Peyer's patch (tissue), 4 donors: ENCODE measurements around the gene MAP1A. TPM values are rescaled to one million over a fixed set of nuclear protein-coding genes. Genes with fewer than 3 reads are reported as not detected.

Experiments
- DNase-seq, 3 donors: peaks; one replicate each; pipeline ENCODE4 v3.0.0-alpha.2; 2017 to 2019
- H3K27ac ChIP-seq, 4 donors: fragments of 200-600 bp; sonication (generic); one replicate each; pipeline ENCODE4 v1.5.1; 2016 to 2019
- H3K27me3 ChIP-seq, 2 donors: fragments of 200-600 bp; sonication (generic); one replicate each; pipeline ENCODE4 v1.5.1; 2019
- H3K36me3 ChIP-seq, 3 donors: fragments of 200-600 bp; sonication (generic); one replicate each; pipeline ENCODE4 v1.5.1; 2016 to 2019
- H3K4me1 ChIP-seq, 4 donors: fragments of 200-600 bp; sonication (generic); one replicate each; pipeline ENCODE4 v1.5.1; 2016 to 2019
- H3K4me3 ChIP-seq, 4 donors: fragments of 200-600 bp; sonication (generic); 1 replicate in 3 of 4; 2 replicates in 1 of 4; pipeline ENCODE4 v1.5.1; 2016 to 2019; ENCODE audit warnings: mild to moderate bottlenecking in 1 of 4
- H3K9me3 ChIP-seq, 4 donors: fragments of 200-600 bp; sonication (generic); one replicate each; pipeline ENCODE4 v1.5.1; 2016 to 2019; ENCODE audit warnings: mild to moderate bottlenecking in 1 of 4
- CTCF ChIP-seq, 6 experiments: fragments of 450-650 bp in 4 of 6; fragments of 200-600 bp in 2 of 6; sonication (generic) in 1 of 6; IDR thresholded peaks; one replicate each; pipeline ENCODE4 v1.5.1; 2017 to 2019; ENCODE audit warnings: antibody characterized with exemption in 6 of 6, mild to moderate bottlenecking in 3 of 6, moderate library complexity in 1 of 6
- POLR2A ChIP-seq, 2 donors: fragments of 450-650 bp; IDR thresholded peaks; one replicate each; pipeline ENCODE4 v1.5.1; 2017; ENCODE audit warnings: antibody characterized with exemption in 2 of 2, mild to moderate bottlenecking in 2 of 2, moderate library complexity in 2 of 2
- total RNA-seq, 4 donors: library from RNA; depleted of rRNA; stranded (reverse); fragments of >200 nt; gene quantifications; one replicate each; pipeline ENCODE4 v1.1.0, GENCODE V29; 2016

MAP1A gene
- total RNA-seq, 4 donors from 2014 or later, result 1.2 to 14.9 (median 4.4) TPM

GRCh38 chr15:43508421-43508820 is 9.0 kb upstream of the MAP1A start:
- Histone ChIP-seq H3K27ac (peak overlapping the region in 2 of 4 donors; percentile 58 to 71), H3K4me1 (peaks cover 0 to 23% (median 4%) of the 10 kb centered on the region in 4 donors), H3K27me3 (no peaks in the 10 kb centered on the region), H3K36me3 (no peaks in the 10 kb centered on the region), H3K4me3 (no peak overlapping the region), H3K9me3 (no peaks in the 10 kb centered on the region)
- no peak for DNase-seq
- TF ChIP-seq CTCF (IDR thresholded peaks at IDR 0.05) (no peak), POLR2A (IDR thresholded peaks at IDR 0.05) (no peak)

- H3K27me3 ChIP-seq, result no peaks in the 10 kb centered on the region
- no peak for DNase-seq
- H3K36me3 ChIP-seq, result no peaks in the 10 kb centered on the region
- peaks cover 0 to 23% (median 4%) of the 10 kb centered on the region in 4 donors for H3K4me1 ChIP-seq
- TF ChIP-seq POLR2A (IDR thresholded peaks at IDR 0.05) (no peak), CTCF (IDR thresholded peaks at IDR 0.05) (no peak)
- H3K4me3 ChIP-seq, result no peak overlapping the region
- H3K27ac ChIP-seq, result peak overlapping the region in 3 of 4 donors; percentile 58 to 71 (median 64)
- no peaks in the 10 kb centered on the region for H3K9me3 ChIP-seq
Observed at GRCh38 chr15:43508991-43509659, 8.3 kb upstream of the MAP1A start.

GRCh38 chr15:43509660-43510199 is 7.7 kb upstream of the MAP1A start:
- H3K36me3 ChIP-seq, result no peaks in the 10 kb centered on the region
- peaks cover 0 to 28% (median 4%) of the 10 kb centered on the region in 4 donors for H3K4me1 ChIP-seq
- no peak for DNase-seq
- peak overlapping the region; percentile 64 to 73 (median 68) for H3K27ac ChIP-seq
- TF ChIP-seq POLR2A (IDR thresholded peaks at IDR 0.05) (no peak), CTCF (IDR thresholded peaks at IDR 0.05) (no peak)
- no peaks in the 10 kb centered on the region for H3K27me3 ChIP-seq
- peak overlapping the region; percentile 54 to 65 (median 60) for H3K4me3 ChIP-seq
- H3K9me3 ChIP-seq, result no peaks in the 10 kb centered on the region

- H3K27ac ChIP-seq, result peak overlapping the region; percentile 64 to 73 (median 68)
- peaks cover 0 to 28% (median 4%) of the 10 kb centered on the region in 4 donors for H3K4me1 ChIP-seq
- peak overlapping the region; percentile 54 to 65 (median 60) for H3K4me3 ChIP-seq
- H3K36me3 ChIP-seq, result no peaks in the 10 kb centered on the region
- TF ChIP-seq POLR2A (IDR thresholded peaks at IDR 0.05), result no peak
- TF ChIP-seq CTCF (IDR thresholded peaks at IDR 0.05), result peak in 2 of 6 experiments; percentile 9 to 28
- no peaks in the 10 kb centered on the region for H3K27me3 ChIP-seq
- H3K9me3 ChIP-seq, result no peaks in the 10 kb centered on the region
- DNase-seq, result peak; percentile 96 to 99 (median 98)
Observed at GRCh38 chr15:43510200-43511011, 7.0 kb upstream of the MAP1A start.

GRCh38 chr15:43511012-43511885 is 6.2 kb upstream of the MAP1A start:
- DNase-seq, result no peak
- Histone ChIP-seq H3K27ac (peak overlapping the region in 2 of 4 donors; percentile 71 to 73), H3K4me1 (peaks cover 0 to 28% (median 4%) of the 10 kb centered on the region in 4 donors), H3K36me3 (no peaks in the 10 kb centered on the region), H3K27me3 (no peaks in the 10 kb centered on the region), H3K9me3 (no peaks in the 10 kb centered on the region), H3K4me3 (peak overlapping the region; percentile 54 to 65 (median 60))
- no peak for TF ChIP-seq POLR2A (IDR thresholded peaks at IDR 0.05)
- TF ChIP-seq CTCF (IDR thresholded peaks at IDR 0.05), result peak in 2 of 6 experiments; percentile 1 to 13
